Stimulated activated CD8-positive, alpha-beta memory T cell treated with anti-CD3 and anti-CD28 coated beads, Interleukin-7, amount 100 ng/mL, for 4 hours (primary cell): ENCODE measurements around the gene AREG.

Source experiments
- DNase-seq, 2 donors: peaks; one replicate each; pipeline ENCODE4 v3.0.0-alpha.2; 2020; ENCODE audit warnings: low read depth in 2 of 2

AREG gene

DNA sequence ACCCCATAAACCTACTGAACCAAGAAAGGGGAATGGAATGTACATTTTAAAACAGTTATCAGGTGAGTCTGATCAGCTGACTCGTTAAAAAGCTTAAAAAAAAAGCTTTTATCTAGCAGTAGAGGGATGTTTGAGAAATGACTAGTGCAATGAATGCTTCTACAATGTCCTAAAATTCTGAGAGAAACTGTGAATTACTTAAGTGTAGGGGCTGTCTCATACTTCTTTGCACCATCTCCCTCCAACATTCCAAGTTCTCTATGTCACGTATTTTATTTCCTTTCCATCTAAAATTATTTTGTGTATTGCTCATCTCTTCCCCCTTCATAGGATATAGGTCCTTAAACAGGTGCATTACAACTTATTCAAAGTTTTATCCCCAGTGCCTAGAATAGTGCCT, 11.9 kb upstream of the AREG start:
- no peak for DNase-seq

DNA sequence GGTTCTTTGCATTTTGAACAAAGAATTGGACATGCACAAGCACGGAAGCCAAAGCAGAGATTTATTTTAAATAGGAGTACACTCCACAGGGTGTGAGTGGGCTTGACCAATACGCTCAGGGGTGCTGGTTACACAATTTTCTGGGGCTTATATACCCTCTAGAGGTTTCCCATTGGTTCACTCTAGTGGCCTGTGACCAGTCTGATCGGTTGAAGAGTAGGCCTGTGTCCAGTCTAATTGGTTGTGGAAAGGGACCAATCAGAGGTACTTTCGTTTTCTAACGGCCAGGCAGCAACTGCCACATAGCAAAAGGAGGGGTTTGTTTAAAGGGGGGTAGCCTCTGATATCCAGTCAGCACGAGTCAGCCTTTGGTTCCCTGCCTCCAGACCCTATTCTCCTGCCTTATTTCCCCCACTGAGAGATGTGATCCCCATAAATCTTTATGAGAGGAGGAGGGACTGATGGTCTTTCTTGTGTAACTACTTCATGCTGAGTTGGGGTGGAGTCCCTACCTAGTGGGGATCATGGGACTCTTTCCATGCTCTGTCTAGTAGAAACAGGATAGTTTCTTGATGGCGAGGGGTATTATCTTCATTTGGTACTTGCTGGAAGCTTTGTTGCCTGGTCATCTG, 11.3 kb upstream of the AREG start:
- no peak for DNase-seq

DNA sequence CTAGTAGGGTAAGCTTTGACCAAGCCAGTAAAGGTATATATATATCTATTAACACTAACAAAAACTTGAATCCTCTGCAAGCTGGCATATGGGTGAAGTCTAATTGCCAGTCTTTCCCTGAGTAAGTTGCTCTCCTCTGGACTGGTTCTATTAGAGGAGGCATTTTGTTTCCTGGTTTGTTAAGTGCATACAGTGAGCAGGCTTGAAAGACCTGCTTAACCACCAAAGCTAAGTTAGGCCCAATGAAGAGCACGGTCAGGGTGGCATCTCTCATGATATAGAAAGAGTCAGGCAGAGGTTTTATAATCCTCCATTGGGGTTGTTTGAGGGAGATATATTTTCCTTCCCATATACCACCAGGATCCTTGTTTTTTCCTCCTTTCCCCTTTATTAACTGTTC, 9.6 kb upstream of the AREG start:
- DNase-seq: no peak

DNA sequence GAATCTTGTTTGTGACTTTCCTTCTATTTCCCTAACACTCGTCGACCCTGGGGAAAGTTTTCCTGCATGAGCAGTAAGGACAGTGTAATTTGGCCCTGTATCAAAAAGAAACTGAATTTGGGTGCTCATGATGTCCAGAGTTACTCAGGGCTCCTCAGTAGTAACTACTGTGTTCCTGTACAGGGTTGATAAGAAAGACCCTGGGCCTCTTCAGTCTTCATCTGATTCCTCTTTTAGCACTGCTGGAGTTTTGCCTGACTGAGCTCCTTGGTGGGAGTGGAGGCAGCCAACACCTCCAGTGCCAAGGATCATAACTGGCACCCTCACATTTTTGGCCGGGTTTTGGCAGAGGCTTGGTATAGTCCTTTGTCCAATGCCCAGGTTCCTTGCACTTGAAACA, 7.1 kb upstream of the AREG start:
- DNase-seq: no peak

DNA sequence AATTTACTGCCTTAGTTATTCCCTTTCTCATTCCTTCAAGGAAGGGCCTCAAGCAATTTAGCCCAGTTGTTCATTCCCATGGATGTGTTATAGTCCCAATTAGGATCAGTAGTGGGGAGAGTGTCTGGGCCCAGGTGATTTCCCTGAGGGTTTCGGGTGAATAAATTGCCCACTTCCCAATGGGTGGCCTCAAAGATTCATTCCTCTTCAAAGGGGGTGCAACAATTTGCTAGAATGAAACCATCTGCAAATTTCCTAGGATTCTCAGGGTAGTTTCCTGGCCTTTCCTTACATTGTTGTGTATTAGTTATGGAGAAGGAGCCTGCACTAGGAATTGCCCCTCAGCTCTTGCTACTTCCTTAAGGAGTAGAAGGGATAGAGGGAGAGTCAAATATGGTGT, 6.3 kb upstream of the AREG start:
- no peak for DNase-seq

DNA sequence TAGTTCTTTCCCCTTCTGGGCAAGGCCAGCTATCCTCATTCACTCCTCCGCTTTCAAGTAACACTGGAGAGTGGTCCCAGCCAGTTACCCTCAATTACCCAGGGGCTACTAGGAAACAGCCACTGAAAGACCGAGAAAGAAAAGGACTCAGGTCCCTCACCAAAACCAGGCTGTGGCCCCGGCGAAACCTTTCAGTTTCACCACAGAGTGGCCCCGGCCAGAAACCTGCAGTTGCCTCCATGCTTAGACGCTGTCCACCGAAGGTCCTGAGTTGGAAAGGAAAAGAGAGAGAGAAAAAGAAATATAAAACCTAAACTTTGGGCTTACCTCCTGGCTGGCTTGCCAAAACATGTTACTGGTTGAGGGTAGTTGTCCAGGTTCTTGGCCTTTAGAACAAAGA, 5.0 kb upstream of the AREG start:
- no peak for DNase-seq

DNA sequence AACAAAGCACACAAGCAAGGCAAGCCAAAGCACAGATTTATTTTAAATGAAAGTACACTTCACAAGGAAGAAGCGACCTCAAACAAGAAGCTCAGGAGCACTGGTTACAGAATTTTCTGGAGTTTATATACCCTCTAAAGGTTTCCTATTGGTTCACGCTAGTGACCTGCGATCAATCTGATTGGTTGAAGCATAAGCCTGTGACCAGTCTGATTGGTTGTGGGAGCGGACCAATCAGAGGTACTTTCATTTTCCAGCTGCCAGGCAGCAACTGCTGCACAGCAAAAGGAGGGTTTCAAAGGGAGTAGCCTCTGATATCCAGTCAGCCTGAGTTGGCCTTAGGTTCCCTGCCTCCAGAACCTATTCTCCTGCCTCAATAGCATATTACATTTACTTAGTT, 4.6 kb upstream of the AREG start:
- DNase-seq: no peak

DNA sequence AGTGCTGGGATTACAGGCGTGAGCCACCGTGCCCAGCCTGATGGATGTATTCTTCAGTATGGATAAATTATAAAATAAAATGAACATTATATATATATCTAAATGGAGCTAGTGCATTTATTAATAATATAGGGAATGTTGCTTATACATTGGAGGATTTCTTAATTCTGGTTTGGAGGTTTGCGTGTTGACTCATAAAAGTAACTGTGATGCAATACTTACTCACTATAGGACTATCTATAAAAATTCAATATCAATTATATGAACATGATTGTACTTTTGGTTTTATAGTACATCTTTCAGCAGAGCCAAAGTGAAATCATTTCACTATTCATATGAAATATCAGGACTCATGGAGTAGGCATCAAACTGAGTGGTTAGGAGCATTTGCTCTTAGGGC, 3.2 kb upstream of the AREG start:
- DNase-seq: no peak

DNA sequence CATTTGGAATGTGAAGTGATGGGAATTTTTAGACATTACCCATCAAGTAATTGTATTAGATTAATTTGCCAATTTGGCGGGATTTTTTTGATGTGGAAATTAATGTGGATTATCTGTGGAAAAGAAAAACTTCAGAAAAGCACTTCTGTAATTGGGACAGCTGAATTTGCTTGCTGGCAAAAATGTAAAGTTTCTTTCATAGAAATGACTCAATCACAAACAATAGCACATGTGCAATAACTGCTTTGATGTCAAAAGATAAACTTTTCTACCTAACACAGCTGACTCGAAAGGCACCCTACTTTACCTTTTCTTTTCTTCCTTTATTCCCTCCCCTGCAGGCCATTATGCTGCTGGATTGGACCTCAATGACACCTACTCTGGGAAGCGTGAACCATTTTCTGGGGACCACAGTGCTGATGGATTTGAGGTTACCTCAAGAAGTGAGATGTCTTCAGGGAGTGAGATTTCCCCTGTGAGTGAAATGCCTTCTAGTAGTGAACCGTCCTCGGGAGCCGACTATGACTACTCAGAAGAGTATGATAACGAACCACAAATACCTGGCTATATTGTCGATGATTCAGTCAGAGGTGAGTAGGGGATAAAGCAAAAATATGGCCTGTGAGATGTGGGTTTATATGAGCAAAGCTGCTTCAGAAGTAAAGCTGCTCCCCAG, 1.4 kb downstream of the AREG start:
- no peak for DNase-seq

DNA sequence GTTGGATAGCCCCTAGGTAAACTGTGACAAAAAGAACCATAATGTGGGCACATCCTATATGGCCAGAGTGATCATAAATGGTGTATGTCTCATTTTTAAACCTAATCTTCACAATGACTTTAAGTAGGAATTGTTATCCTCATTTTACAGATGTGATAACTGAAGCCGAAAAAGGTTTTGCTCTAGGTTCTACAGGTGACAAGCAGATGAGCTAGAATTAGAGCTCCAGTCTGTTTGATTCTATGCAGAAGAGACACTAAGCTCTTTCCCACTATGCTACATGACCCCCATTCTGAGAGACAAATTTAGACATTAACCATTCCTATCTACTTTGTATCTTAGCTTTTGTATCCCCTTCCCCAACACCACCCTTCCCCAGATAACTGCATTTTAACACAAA, 2.0 kb downstream of the AREG start:
- DNase-seq: no peak

DNA sequence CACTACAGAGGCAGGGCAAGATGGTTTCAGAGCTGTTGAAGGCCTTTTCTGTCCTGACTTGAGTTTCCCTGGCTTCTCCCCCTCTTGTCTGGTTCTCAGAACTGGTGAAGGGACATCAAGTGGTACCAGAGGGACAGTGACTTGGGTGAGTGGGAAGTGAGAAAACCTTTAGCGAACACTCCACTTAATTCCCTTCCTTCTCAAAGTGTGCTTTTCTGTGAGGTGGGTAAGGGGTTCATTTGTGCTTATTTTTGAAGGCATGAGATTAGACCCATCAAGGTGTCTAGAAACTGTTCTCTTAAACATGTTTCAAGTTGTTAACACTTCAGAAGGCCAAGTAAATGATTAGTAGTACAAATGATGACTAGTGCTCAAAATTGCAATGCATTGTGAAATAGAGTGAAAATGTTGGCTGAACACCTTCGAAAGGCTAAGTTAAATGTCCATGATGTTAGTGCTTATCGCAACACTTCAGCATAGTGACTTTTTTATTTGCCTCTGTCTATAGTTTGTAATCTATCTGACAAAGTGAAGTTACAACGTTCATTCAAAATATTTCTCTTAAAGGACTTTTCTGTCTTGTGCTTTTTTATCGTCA, 2.8 kb downstream of the AREG start:
- DNase-seq: no peak

DNA sequence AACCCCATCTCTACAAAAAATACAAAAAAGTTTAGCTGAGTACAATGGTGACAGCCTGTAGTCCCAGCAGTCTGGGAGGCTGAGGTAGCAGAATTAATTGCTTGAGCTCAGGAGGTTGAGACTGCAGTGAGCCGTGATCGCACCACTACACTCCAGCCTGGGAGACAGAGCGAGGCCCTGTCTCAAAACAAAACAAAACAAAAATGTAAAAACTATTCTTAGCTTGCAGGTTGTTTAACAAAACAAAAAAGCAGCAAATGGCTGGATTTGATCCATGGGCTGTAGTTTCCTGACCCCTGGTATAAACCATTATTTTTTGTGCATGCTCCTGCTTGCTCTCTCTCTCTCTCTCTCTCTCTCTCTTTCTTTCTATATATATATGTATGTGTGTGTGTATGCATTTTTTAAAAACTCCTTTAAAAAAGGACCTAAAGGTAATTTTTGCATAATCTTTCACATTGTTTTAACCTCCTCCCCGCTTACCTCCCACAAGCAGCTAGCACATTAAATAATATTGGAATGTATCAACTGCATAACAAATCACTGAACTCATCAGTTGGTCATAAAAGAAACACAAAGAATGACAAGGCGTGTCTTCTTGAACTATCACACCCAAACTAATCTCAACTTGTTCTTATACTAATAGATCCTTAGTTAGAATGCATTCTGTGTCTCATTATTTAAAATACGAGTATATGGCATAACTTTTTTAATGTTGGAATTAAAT, 4.8 kb downstream of the AREG start:
- no peak for DNase-seq

DNA sequence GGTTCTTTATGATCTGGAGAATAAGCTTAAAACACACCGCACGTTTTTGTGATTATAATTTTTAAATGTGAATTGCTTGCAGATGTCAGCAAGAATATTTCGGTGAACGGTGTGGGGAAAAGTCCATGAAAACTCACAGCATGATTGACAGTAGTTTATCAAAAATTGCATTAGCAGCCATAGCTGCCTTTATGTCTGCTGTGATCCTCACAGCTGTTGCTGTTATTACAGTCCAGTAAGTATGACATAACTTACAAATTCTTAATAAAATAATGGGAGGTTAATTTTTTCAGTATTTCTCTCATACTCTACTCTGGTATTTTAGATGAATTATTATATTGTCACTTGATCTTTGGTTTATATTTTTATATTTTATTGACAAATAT, 5.4 kb downstream of the AREG start:
- no peak for DNase-seq

DNA sequence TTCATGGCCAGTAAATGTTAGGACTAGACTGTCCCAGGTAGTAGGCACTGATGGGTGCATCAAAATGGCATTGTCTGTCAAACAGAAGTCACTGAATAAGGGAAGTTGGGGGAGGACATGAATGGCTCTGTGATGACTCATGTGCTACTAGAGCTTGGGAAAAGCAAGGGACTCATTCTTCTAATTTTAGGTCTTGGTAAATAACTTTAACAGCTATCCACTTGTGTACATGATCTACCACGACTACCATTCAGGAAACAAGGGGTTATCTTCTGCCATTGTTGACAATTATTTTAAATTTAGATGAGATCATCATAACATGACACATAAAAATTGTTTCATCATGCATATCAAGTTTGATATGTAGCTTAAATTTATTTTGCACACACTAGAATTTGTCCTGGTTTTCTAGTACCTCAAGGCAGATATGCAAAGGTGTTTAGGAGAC, 6.3 kb downstream of the AREG start:
- DNase-seq: no peak

DNA sequence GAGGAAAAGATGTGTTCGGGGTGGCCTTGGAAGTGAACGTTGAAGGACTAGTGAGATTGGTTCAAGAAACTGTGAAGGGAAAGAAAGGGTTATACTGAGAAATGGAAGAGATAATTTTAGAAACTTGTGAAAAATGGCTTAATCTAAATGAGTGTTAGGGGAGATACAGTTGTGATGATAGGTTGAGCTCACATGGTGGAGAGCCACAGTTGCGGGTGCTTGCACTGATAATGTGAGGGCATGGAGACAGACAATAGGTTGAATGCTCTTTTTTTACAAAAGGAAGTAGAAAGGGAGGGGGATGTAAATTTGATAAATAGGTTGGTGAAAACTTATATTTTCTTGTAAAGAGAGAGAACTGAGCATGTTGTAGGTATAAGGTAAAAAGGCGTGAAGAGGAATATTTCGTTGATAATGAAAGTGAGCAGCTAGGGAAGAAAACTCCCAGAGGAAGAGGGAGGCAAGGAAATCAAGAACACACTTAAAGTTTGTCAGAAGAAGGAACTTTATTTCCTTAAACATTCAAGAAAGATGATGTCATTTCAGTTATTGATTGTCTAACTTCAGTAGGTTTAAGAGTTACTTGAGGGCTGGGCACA, 8.2 kb downstream of the AREG start:
- no peak for DNase-seq

DNA sequence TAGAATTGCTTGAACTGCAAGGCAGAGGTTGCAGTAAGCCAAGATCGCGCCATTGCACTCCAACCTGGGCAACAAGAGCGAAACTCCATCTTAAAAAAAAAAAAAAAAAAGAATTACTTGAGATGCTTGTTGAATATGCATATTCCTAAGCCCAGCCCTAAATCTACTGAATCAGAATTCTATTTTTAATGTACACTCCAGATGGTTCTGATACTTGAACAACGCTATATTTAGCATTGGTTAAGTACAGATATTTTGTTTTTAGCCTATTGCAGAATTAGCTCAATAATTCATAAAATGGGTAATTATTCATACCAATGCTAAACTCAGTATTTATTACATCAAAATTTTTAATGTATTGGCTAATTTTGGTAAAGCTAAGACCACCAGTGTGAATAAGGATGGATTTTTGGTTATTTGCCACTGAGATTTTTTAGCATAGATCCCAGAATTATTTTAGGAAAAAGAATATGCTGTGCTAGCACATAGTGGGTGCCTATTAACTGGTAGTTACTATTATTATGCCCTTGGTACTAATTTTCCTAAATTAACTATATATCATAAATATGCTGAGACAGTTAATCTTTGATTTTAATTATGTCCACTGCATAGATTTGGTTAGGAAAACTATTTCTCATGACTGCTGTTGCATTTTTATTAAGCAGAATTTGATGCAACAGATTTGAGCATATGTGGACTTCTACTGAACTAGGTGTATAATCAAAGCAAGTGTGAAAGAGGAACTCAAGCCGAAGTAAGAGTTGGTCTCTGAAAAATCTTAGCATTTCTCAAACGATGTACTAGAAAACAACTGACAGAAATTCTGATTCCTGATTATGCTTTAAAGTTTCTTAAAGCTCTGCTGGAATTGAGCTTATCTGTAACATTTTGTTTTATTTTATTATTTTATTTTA, 9.2 kb downstream of the AREG start:
- DNase-seq: no peak

DNA sequence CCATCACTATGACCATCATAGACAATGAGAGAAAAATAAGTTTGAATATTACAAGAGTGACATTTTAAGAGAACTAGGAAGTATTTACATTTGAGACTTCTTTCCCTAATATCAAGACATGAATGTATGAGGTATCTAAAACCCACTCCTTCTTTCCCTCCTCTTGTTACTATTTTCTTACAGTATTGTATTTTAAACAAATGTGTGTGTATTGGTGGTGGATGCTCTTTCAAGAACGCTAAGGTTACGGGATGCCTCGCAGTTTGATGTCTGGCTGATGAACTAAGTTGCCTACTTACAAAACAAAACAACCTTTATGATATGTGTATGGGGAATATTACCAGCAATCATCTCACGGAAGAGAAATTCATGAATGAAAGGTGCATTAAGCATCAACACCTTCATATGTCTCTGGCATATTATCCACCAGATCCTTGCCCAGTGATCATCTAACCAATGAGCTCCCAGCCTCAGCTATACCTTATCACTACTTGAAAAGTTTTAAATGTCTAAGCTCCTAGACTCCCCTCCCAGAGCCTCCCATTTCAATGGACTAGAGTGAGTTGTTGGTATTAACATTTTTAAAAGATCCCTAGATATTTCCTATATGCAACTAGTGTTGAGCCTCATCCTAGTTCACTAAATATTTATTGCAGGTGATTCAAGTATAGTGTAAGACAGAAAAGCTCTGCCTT, 10.6 kb downstream of the AREG start:
- DNase-seq: no peak

DNA sequence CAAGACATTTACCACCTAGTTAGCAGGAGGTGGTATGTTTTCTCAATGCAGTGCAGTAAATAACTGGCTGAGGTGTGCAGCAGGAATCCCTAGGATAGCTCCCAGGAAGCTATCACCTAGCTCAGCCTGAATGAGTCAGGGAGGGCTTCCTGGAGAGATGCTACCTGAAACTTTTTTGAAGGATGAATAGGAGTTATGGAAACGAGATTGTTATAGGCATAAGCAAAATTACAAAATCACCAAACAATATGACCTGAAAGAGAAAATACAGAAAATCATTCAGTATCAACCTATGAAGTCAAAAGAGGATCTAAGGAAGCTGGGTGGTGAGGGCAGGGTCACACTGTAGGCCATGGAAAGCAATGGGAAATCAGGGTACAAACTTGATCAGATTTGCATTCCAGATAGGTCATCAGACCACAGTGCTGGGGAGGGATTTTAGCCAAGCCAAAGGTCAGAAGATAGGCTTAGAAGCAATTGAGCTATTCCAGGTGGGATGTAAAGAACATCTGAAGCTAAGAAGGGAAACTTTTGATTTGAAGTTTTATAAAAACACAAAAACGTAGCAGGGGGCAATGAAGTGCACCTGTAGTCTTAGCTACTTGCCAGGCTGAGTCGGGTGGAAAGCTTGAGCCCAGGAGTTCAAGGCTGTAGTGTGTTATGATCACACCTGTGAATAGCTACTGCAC, 11.3 kb downstream of the AREG start:
- DNase-seq: no peak

DNA sequence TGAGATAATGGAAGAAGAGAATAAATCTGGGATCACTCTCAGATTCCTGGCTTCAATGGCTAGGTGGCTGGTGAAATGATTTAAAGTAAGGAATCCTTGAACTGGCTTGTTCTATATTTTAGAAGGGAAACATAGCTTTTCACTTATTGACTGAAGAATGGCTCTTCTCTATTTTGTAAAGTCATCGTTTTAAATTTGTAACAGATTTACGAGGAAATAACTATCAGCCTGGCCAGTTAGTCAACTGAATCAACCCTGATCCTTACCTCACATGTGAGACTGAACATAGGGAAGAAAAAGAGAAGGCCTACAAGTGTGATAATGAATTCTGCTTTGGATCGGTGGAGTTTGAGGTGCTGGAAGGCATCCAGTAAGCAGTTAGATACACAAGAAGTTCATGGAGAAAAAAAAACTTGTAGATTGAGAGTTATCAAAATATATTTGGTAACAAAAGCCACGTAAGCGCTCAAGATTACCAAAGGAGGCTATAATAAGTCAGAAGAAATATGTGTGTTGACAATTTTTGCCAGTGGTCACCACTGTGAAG, 12.0 kb downstream of the AREG start:
- no peak for DNase-seq

DNA sequence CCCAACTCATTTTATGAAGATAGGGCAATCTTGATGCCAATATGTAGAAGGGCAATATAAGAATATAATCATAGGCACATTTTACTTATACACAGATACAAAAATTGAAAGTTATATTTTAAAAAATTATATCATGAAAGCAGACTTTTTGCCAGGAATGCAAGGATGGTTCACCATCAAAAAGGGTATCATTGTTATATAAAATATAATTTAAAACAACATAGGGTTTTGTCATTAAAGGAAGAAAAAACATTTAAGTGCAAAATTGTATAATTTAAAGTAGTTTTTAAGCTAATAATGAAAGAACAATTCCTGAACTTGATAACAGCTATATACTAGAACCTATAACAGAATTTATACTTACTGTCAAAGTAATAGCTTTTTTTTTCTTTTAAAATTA, 15.9 kb downstream of the AREG start:
- no peak for DNase-seq
